Fibroblast of villous mesenchyme (primary cell): ENCODE results near the gene CHN1. TPM values are rescaled to one million over a fixed set of nuclear protein-coding genes. Genes with fewer than 3 reads are reported as not detected.

ENCODE experiments used
- DNase-seq: peaks from one replicate; pipeline ENCODE4 v3.0.0-alpha.2; 2010; ENCODE audit warnings: low read depth
- H3K4me3 ChIP-seq: 2 replicates; pipeline ENCODE4 v1.5.1; 2011; ENCODE audit warnings: low read depth, mild to moderate bottlenecking, low read length
- total RNA-seq: library from RNA; depleted of rRNA; stranded (reverse); fragments of >200 nt; gene quantifications from 2 replicates; pipeline ENCODE4 v1.2.3, GENCODE V29; 2012
- TF ChIP-seq, protein P1 (sequence below): IDR thresholded peaks from 2 replicates; pipeline ENCODE4 v1.5.1; 2012; ENCODE audit warnings: low read depth, mild to moderate bottlenecking, low read length; ENCODE audit not compliant: insufficient read depth

CHN1 gene
- total RNA-seq, 1 donor = 45.3 TPM

DNA sequence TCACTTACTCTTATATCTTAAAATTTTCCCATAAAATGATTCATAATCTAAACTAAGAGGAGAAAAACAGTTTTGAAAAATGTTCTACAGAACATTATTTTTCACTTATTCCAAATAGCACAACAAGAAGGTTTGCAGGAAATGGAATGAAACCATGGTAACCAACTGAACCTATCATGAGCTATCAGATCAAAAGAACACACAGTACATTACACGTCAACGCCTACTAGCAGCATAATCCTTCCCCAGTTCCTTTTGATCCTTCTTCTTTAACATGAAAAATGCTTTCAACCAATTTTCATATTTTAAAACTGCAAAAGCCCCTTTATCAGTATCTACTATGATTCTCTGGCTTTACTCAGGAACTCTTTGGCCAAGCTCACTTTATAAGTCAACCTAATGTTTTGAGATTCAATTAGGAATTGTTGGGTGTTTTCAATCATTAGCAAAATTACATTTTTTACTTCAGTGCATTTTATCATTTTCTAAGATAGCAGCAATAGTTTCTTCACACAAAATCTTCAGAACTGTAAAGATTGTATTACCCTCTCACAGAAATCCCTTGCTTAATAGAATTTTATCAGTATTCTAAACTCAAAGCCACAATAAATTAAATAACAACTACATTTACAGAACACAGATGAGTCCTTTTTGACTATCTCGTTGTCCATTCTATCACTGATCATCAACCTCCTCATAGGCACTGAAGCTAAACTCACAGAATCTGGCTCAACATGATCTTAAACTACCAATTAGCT is 102.5 kb downstream of the CHN1 start:
- TF ChIP-seq, protein P1, sequence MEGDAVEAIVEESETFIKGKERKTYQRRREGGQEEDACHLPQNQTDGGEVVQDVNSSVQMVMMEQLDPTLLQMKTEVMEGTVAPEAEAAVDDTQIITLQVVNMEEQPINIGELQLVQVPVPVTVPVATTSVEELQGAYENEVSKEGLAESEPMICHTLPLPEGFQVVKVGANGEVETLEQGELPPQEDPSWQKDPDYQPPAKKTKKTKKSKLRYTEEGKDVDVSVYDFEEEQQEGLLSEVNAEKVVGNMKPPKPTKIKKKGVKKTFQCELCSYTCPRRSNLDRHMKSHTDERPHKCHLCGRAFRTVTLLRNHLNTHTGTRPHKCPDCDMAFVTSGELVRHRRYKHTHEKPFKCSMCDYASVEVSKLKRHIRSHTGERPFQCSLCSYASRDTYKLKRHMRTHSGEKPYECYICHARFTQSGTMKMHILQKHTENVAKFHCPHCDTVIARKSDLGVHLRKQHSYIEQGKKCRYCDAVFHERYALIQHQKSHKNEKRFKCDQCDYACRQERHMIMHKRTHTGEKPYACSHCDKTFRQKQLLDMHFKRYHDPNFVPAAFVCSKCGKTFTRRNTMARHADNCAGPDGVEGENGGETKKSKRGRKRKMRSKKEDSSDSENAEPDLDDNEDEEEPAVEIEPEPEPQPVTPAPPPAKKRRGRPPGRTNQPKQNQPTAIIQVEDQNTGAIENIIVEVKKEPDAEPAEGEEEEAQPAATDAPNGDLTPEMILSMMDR = no peak
- H3K4me3 ChIP-seq = no peak overlapping the region
- peak; percentile 43 for DNase-seq

DNA sequence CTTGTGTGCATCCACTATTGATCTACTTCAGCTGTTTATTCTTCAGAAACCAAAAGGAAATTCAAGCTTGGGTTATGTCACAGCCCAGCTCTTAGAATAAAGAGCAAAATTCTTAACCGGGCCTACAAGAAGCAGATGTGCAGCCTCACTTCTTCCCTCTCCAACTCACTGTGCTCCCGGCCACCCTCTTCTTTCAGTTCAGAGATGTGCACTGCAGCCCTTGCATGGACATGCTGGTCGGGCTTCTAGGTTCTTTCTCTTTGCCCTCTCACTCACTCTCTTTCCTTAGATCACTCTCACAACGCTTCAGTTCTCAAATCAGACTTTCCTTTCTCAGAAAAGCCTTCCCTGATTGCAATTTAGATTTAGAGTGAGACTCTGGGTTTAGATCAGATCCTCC is 104.1 kb downstream of the CHN1 start:
- TF ChIP-seq, protein P1 = no peak
- DNase-seq = peak; percentile 38

DNA sequence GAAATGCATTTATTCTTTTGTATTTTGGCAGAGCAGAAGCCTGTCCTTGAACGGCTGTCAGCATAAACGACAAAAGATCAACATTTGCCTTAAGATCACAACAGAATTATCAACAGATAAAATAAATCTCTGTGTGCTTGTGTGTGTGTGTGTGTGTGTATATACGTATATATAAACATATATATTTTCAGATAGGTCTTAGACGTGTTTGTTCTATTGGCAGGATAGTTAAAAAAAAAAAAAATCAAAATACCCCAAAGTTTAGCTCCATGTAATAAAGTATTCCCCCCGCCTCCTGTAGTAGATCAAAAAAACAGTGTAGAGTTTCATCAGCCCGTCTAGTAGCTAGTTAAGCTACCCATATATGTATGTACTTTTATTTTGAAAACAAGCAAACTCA is 107.9 kb downstream of the CHN1 start:
- DNase-seq = no peak
- no peak overlapping the region for H3K4me3 ChIP-seq
- TF ChIP-seq, protein P1 = no peak

More for the DNA sequence above, 104.1 kb downstream of the CHN1 start:
- peak overlapping the region; percentile 25 for H3K4me3 ChIP-seq

DNA sequence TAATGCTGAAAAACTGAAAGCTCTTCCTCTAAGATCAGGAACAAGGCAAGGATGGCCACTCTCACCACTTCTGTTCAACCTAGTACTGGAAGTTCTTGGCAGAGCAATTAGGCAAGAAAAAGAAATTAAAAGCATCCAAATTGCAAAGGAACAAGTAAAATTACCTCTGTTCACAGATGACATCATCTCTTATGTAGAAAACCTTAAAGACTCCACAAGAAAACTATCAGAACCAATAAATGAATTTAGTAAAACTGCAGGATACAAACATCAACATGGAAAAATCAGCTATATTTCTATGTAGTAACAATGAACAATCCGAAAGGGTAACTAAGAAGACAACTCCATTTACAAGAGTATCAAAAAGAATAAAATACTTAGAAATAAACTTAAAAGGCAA is 112.2 kb downstream of the CHN1 start:
- H3K4me3 ChIP-seq = no peak overlapping the region

DNA sequence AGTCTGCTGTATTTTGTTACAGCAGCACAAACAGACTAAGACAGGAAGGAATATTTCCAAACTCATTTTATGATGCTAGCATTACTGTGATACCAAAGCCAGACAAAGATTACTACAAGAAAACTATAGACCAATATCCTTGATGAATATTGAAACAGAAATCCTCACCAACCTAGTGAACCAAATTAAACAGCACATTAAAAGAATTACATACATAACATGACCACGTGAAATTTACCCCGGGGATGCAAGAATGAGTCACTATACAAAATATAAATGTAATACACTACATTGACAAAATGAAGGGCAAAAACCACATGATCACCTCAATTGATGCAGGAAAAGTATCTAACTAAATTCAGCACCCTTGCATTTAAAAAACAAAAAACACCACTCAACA is 112.6 kb downstream of the CHN1 start:
- no peak for DNase-seq
- no peak overlapping the region for H3K4me3 ChIP-seq
- TF ChIP-seq, protein P1 = no peak

More for the DNA sequence above, 112.2 kb downstream of the CHN1 start:
- TF ChIP-seq, protein P1 = no peak
- no peak for DNase-seq

DNA sequence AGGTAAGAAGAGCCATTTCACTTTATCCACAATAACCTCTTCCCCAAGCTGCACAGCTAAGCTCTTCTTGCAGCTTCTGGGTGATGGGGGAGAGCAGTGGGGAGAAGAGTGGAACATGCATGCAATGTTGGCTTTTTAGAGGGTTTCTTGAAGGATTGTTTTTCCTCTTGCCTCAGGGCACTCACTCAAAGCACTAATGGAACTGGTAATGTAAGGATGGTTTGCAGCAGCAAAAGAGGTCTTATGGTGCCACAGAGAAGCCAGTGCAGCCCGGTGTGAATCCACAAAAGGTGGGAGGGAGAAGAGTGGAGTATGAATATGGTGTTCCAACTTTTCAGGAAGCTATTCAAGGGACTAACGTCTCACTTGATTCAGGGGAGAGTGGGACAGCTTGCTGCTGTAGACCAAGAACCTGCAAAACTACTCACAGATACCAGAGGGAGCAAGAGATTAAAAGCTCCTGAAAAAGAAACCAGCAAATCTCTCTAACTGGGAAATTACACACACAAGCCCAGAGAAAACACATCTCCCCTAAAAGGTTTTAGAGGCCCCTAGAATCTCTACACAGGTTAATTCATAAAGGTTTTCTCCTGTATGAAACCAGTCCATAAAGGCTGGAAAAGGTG is 116.4 kb downstream of the CHN1 start:
- TF ChIP-seq, protein P1 = peak; percentile 33
- DNase-seq = peak; percentile 26
- H3K4me3 ChIP-seq = no peak overlapping the region
